Natural killer cell (primary cell): ENCODE measurements around the gene ZNF789. TPM values are rescaled to one million over a fixed set of nuclear protein-coding genes. Genes with fewer than 3 reads are reported as not detected.

Experiments
- ATAC-seq, 3 donors: fragments of 150-1000 bp in 2 of 3; fragments of 200-7000 bp in 1 of 3; cut with Tn5 transposase; 1 replicate in 1 of 3; 2 replicates in 2 of 3; pipeline ENCODE4 v1.10.0; 2021; ENCODE audit warnings: mild to moderate bottlenecking in 2 of 3, moderate library complexity in 2 of 3
- DNase-seq, 2 donors: peaks; one replicate each; pipeline versions ENCODE4 v3.0.0 to v3.0.0-alpha.2; 2013 to 2021; ENCODE audit warnings: mixed read lengths in 1 of 2
- H3K27ac ChIP-seq: one replicate; pipeline ENCODE4 v1.5.1; 2013; ENCODE audit warnings: mild to moderate bottlenecking, low read length
- H3K27me3 ChIP-seq: one replicate; pipeline ENCODE4 v1.6.1; 2013; ENCODE audit warnings: low read length; ENCODE audit not compliant: control insufficient read depth, insufficient read depth
- H3K36me3 ChIP-seq: one replicate; pipeline ENCODE4 v1.6.1; 2013; ENCODE audit warnings: low read length; ENCODE audit not compliant: control insufficient read depth, insufficient read depth
- H3K4me1 ChIP-seq: one replicate; pipeline ENCODE4 v1.6.1; 2013; ENCODE audit warnings: low read length; ENCODE audit not compliant: control insufficient read depth, insufficient read depth
- H3K4me3 ChIP-seq: one replicate; pipeline ENCODE4 v1.5.1; 2013; ENCODE audit warnings: low read length
- H3K9me3 ChIP-seq: one replicate; pipeline ENCODE4 v1.6.1; 2013; ENCODE audit warnings: low read length; ENCODE audit not compliant: control insufficient read depth, insufficient read depth
- H3K27ac Mint-ChIP-seq, 2 donors: one replicate each; pipeline ENCODE4 v1.8.0; 2022; ENCODE audit warnings: mild to moderate bottlenecking in 2 of 2, mixed read lengths in 2 of 2, moderate library complexity in 1 of 2
- H3K27me3 Mint-ChIP-seq, 2 donors: one replicate each; pipeline ENCODE4 v1.8.0; 2022; ENCODE audit warnings: low read depth in 2 of 2, mixed read lengths in 2 of 2
- H3K36me3 Mint-ChIP-seq: one replicate; pipeline ENCODE4 v1.8.0; 2022; ENCODE audit warnings: mixed read lengths
- H3K4me1 Mint-ChIP-seq, 2 donors: one replicate each; pipeline ENCODE4 v1.8.0; 2022; ENCODE audit warnings: mixed read lengths in 2 of 2
- H3K4me3 Mint-ChIP-seq: one replicate; pipeline ENCODE4 v1.8.0; 2022; ENCODE audit warnings: mild to moderate bottlenecking, moderate library complexity, mixed read lengths
- H3K9me3 Mint-ChIP-seq, 2 donors: one replicate each; pipeline ENCODE4 v1.8.0; 2022; ENCODE audit warnings: mixed read lengths in 2 of 2
- CTCF ChIP-seq: fragments of 200-600 bp; IDR thresholded peaks from one replicate; pipeline ENCODE4 v1.8.0; 2022; ENCODE audit warnings: antibody characterized with exemption
- WGBS: methylation state at CpG from one replicate; pipeline ENCODE4 v1.1.7; 2013; ENCODE audit warnings: missing lambda C conversion rate; ENCODE audit not compliant: insufficient coverage; 5-methylcytosine and 5-hydroxymethylcytosine counted together
- intact Hi-C: fragments of 100-400 bp; cut with micrococcal nuclease; formaldehyde crosslinking; loops from one replicate; pipeline ENCODE4 v1.14.2; 2022
- total RNA-seq, 4 donors: library from RNA; stranded (reverse); fragments of 120-200 nt in 1 of 4; gene quantifications; one replicate each; pipeline versions ENCODE4 v1.2.3 to v1.2.4, GENCODE V29; 2013 to 2022

ZNF789 gene
- 10 to 100 TPM; 16.7 to 18.6 (median 16.8) TPM for total RNA-seq
- total RNA-seq (2013): 21.6 TPM

- Histone ChIP-seq H3K4me1 (peaks cover 15% of the 10 kb centered on the region), H3K9me3 (no peaks in the 10 kb centered on the region), H3K36me3 (no peaks in the 10 kb centered on the region), H3K27me3 (no peaks in the 10 kb centered on the region), H3K4me3 (peak within 1 kb of the TSS; percentile 64), H3K27ac (peak within 1 kb of the TSS; percentile 54)
- Mint-ChIP-seq H3K27me3 (no peaks in the 10 kb centered on the region), H3K36me3 (no peaks in the 10 kb centered on the region), H3K4me3 (peak within 1 kb of the TSS; percentile 100), H3K9me3 (no peaks in the 10 kb centered on the region), H3K27ac (peak within 1 kb of the TSS; percentile 94 to 96), H3K4me1 (peaks cover 19 to 26% of the 10 kb centered on the region in 2 donors)
- WGBS: under 1% methylated on average over 54 of the region's 56 CpGs
- ATAC-seq (peak; percentile 96 to 100 (median 97)), DNase-seq (peak; percentile 95 to 97)
- intact Hi-C loops: loop anchor here (1.0 kb wide), 2 partner anchors 28 to 64 kb away; partner anchors contain the start of genes BUD31, PDAP1 and ZNF394
- no peak for TF ChIP-seq CTCF
Measured at GRCh38 chr7:99472561-99473314, at the start of gene ZNF789. Gene ZNF789, plus strand, starts transcription at chr7:99472890. Its CDS starts 3,567 bp downstream, at chr7:99476457.

DNA sequence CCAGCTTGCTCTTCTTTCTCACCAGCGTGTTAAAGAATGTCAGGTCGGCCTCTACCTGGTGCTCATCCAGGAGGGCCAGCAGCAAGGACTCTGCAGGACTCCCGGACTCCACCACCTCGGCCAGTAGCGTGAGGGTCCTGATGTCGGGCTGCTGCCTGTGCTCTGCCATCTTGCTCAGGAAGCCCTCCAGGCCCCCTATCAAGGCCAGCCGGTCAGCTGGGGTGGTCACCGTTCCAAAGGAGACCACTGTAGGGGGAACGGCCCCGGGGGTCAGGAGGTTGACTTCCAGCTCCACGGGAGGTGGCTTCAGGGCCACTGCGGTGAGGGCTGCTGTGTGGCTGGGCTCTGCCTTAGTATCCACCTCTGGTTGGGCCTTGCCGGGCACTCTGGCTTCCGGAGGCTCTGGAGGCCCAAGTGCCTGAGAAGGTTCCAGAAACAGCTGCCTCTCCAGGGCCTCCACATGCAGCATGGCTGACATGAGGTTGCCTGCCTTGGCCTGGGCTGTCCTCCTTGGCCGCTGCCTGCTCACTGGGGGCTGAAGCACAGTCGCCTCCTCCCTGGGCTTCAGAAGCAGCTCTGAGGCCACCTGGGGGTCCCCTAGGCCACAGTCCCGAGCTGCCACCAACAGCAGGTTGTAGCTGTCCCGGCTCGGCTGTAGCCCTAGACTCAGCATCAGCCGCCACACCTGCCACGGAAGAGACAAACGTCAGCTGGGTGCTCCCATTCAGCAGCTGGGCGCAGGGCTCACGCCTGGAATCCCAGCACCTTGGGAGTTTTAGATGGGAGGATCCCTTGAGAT lies 47.6 kb upstream of the ZNF789 start:
- Histone ChIP-seq H3K36me3 (peaks cover 31% of the 10 kb centered on the region), H3K27me3 (no peaks in the 10 kb centered on the region), H3K4me3 (no peak overlapping the region), H3K4me1 (no peaks in the 10 kb centered on the region), H3K27ac (no peak overlapping the region), H3K9me3 (no peaks in the 10 kb centered on the region)
- no peak for TF ChIP-seq CTCF
- Mint-ChIP-seq H3K9me3 (no peaks in the 10 kb centered on the region), H3K27ac (no peak overlapping the region), H3K4me3 (no peak overlapping the region), H3K4me1 (no peaks in the 10 kb centered on the region), H3K36me3 (no peaks in the 10 kb centered on the region), H3K27me3 (no peaks in the 10 kb centered on the region)
- WGBS: 98% methylated on average over 24 of the region's 24 CpGs
- DNase-seq (no peak), ATAC-seq (no peak)
- intact Hi-C loops: no loop called here

DNA sequence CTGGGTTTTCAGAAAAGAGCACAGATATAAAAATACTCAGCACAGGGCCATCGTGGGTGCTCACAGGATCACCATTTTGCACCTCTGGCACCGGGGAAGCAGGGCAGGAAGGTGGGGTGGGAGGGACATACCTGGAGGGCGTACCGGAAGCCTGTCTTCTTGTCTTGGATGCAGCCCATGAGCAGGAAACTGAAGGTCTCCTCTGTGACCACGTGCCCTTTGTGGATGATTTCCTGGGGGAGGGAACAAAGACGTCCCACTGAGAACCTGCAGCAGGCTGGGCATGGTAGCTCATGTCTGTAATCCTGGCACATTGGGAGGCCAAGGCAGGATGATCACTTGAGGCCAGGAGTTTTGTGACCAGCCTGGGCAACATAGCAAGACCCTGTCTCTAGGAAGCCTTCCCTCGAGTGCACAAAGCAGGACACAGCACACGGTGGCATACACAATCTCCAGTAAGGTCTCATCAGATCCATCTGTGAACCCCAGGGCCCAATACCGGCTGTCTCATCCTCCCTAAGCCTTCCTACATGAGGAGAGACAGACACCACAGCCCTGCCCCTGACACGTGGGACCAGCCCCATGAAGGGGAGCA lies 43.6 kb upstream of the ZNF789 start:
- Histone ChIP-seq H3K36me3 (peaks cover 31% of the 10 kb centered on the region), H3K27me3 (no peaks in the 10 kb centered on the region), H3K4me1 (no peaks in the 10 kb centered on the region), H3K27ac (no peak overlapping the region), H3K4me3 (no peak overlapping the region), H3K9me3 (no peaks in the 10 kb centered on the region)
- 87% methylated on average over 10 of the region's 10 CpGs for WGBS
- Mint-ChIP-seq H3K36me3 (no peaks in the 10 kb centered on the region), H3K4me1 (no peaks in the 10 kb centered on the region), H3K27ac (no peak overlapping the region), H3K4me3 (no peak overlapping the region), H3K9me3 (no peaks in the 10 kb centered on the region), H3K27me3 (no peaks in the 10 kb centered on the region)
- ATAC-seq (no peak), DNase-seq (peak in 1 of 2 donors; percentile 41)
- intact Hi-C loops: no loop called here
- no peak for TF ChIP-seq CTCF
